ENCODE data around the gene CBX1. TPM values are rescaled to one million over a fixed set of nuclear protein-coding genes. Genes with fewer than 3 reads are reported as not detected.

Gene CBX1
- total and polyA plus RNA-seq, 10 of the 15 experiments (the other 5 are each of a cell fraction or from before 2014, with no cell fraction given), result 11.8 to 99.2 (median 43.5) TPM

GRCh38 chr17:48022901-48023300 lies 78.4 kb downstream of the CBX1 start:
- H3K9ac ChIP-seq (ENCODE audit: control insufficient read depth, insufficient read depth, low read length), result no peak overlapping the region
- H3K4me2 ChIP-seq (ENCODE audit: control insufficient read depth, insufficient read depth), result no peak overlapping the region
- intact Hi-C loops (cut with micrococcal nuclease; ENCODE audit: unreplicated experiment) (no loop called here), in situ Hi-C loops (cut with MboI) (no loop called here)
- FAIRE-seq, result no peak
- ChIA-PET CTCF (interaction anchor here (0.6 to 14.1 kb wide), 3 partner anchors 44 to 91 kb away, joined by 3 to 454 read pairs (median 419); partner anchors contain the start of genes PNPO and PRR15L), POLR2A (no interaction called here), SMC1A (ENCODE audit: uncharacterized antibody, unreplicated experiment) (interaction anchor here (9.6 kb wide), 1 partner anchor 73 kb away, joined by 158 read pairs; no protein-coding TSS in a partner anchor), RAD21 (ENCODE audit: unreplicated experiment) (no interaction called here)
- peaks cover 34% of the 10 kb centered on the region for H3K4me1 ChIP-seq (ENCODE audit: control insufficient read depth, insufficient read depth, low read length)
- BruUV-seq (replicated peaks), result no TSS peak
- H3K79me2 ChIP-seq (ENCODE audit: control insufficient read depth, insufficient read depth, low read length), result no peaks in the 10 kb centered on the region
- 58% methylated on average over 6 of the region's 6 CpGs for WGBS (ENCODE audit: insufficient coverage, insufficient replicate concordance, low lambda C conversion rate, missing lambda C conversion rate)
- H2AFZ ChIP-seq (ENCODE audit: control insufficient read depth, low read depth, low read length), result no peak overlapping the region
- no peak for TF ChIP-seq ZNF217 (IDR thresholded peaks at IDR 0.05)
- H3K4me3 ChIP-seq, result no peak overlapping the region
- H3K9me3 ChIP-seq (replicated peaks; ENCODE audit: control insufficient read depth, insufficient read depth, low read length), result no peaks in the 10 kb centered on the region
- no peak for ATAC-seq
- no peaks in the 10 kb centered on the region; a peak in 2 of 4 replicates for H3K27me3 ChIP-seq (replicated peaks in 1 of 2; ENCODE audit: control insufficient read depth in 2 of 2, insufficient read depth in 2 of 2, low read length in 1 of 2)
- DNase-seq (ENCODE audit: low read depth, low spot score), result no peak
- peaks cover 5% of the 10 kb centered on the region; the same call in 1 of the 2 replicates for H4K20me1 ChIP-seq (ENCODE audit: control insufficient read depth, insufficient read depth)
- H3K27ac ChIP-seq (ENCODE audit: control insufficient read depth, insufficient read depth), result no peak overlapping the region
- H3K36me3 ChIP-seq (ENCODE audit: control insufficient read depth in 2 of 2, insufficient read depth in 2 of 2, low read length in 1 of 2), result no peaks in the 10 kb centered on the region

GRCh38 chr17:48021934-48022333 lies 79.3 kb downstream of the CBX1 start:
- Histone ChIP-seq H3K27me3 (replicated peaks in 1 of 2; ENCODE audit: control insufficient read depth in 2 of 2, insufficient read depth in 2 of 2, low read length in 1 of 2) (no peaks in the 10 kb centered on the region; a peak in 2 of 4 replicates), H4K20me1 (ENCODE audit: control insufficient read depth, insufficient read depth) (peaks cover 5% of the 10 kb centered on the region; the same call in 1 of the 2 replicates), H3K9me3 (replicated peaks; ENCODE audit: control insufficient read depth, insufficient read depth, low read length) (no peaks in the 10 kb centered on the region), H3K4me1 (ENCODE audit: control insufficient read depth, insufficient read depth, low read length) (peaks cover 42% of the 10 kb centered on the region), H3K27ac (ENCODE audit: control insufficient read depth, insufficient read depth) (no peak overlapping the region), H3K79me2 (ENCODE audit: control insufficient read depth, insufficient read depth, low read length) (no peaks in the 10 kb centered on the region), H2AFZ (ENCODE audit: control insufficient read depth, low read depth, low read length) (no peak overlapping the region), H3K4me2 (ENCODE audit: control insufficient read depth, insufficient read depth) (no peak overlapping the region), H3K4me3 (no peak overlapping the region), H3K36me3 (ENCODE audit: control insufficient read depth in 2 of 2, insufficient read depth in 2 of 2, low read length in 1 of 2) (no peaks in the 10 kb centered on the region), H3K9ac (ENCODE audit: control insufficient read depth, insufficient read depth, low read length) (no peak overlapping the region)
- FAIRE-seq, result no peak
- intact Hi-C loops (cut with micrococcal nuclease; ENCODE audit: unreplicated experiment) (no loop called here), in situ Hi-C loops (cut with MboI) (no loop called here)
- ChIA-PET RAD21 (ENCODE audit: unreplicated experiment) (interaction anchor here (0.6 to 5.6 kb wide), 3 partner anchors 10 to 51 kb away, joined by 3 to 80 read pairs (median 13); partner anchors contain the start of gene CDK5RAP3), POLR2A (interaction anchor here (0.6 kb wide), 1 partner anchor 214 kb away, joined by 5 read pairs; no protein-coding TSS in a partner anchor), CTCF (interaction anchor here (1.0 to 14.1 kb wide), 6 partner anchors 10 to 73 kb away, joined by 3 to 454 read pairs (median 14); partner anchors contain the start of genes PNPO and PRR15L), SMC1A (ENCODE audit: uncharacterized antibody, unreplicated experiment) (interaction anchor here (1.8 to 9.6 kb wide), 3 partner anchors 18 to 72 kb away, joined by 10 to 332 read pairs (median 158); partner anchors contain the start of gene CDK5RAP3)
- ATAC-seq, result no peak
- no peak for DNase-seq (ENCODE audit: low read depth, low spot score)
- WGBS (ENCODE audit: insufficient coverage, insufficient replicate concordance, low lambda C conversion rate, missing lambda C conversion rate), result 46% methylated on average over 5 of the region's 5 CpGs
- TF ChIP-seq NR2F1 (conservative IDR thresholded peaks at IDR 0.05), result no peak
- TF ChIP-seq PRDM15 (CRISPR knock-in tag; IDR thresholded peaks at IDR 0.05), result no peak
- TF ChIP-seq EGR1 (IDR thresholded peaks at IDR 0.05; ENCODE audit: borderline replicate concordance in 1 of 2, low read depth in 2 of 2, low read length in 2 of 2), result no peak
- TF ChIP-seq RBBP5 (conservative IDR thresholded peaks at IDR 0.05), result no peak
- TF ChIP-seq REST (IDR thresholded peaks at IDR 0.05; ENCODE audit: low read depth, low read length), result no peak
- TF ChIP-seq POLR2AphosphoS2 (IDR thresholded peaks at IDR 0.05; ENCODE audit: low read depth, low read length), result no peak
- TF ChIP-seq LARP7 (IDR thresholded peaks at IDR 0.05), result no peak
- TF ChIP-seq CHD4 (IDR thresholded peaks at IDR 0.05), result no peak
- TF ChIP-seq ESRRA (IDR thresholded peaks at IDR 0.05; ENCODE audit: low read length), result no peak
- no TSS peak for BruUV-seq (replicated peaks)
